ENCODE results near the gene SUN1. TPM values are rescaled to one million over a fixed set of nuclear protein-coding genes. Genes with fewer than 3 reads are reported as not detected.
"Not testable (repeated sequence)": the region's sequence is repeated elsewhere in the genome, so short reads cannot be mapped to it uniquely, and the experiment has no call there.

The SUN1 gene
- total and polyA plus RNA-seq, 5 experiments from 2014 or later = 26.1 to 198 (median 37.5) TPM

GRCh38 chr7:867406-868188, 35.3 kb downstream of the SUN1 start:
- peaks cover 0 to 11% (median 3%) of the 10 kb centered on the region in 4 donors for H3K4me1 Mint-ChIP-seq
- no peak overlapping the region for H3K4me3 Mint-ChIP-seq
- no peaks in the 10 kb centered on the region for H3K9me3 Mint-ChIP-seq
- POLR2A ChIA-PET = no interaction called here
- H3K27me3 Mint-ChIP-seq = no peaks in the 10 kb centered on the region
- DNase-seq (no peak), ATAC-seq (no peak)
- H3K27ac Mint-ChIP-seq = no peak overlapping the region
- H3K36me3 Mint-ChIP-seq = peaks cover 0 to 74% (median 14%) of the 10 kb centered on the region in 3 donors

GRCh38 chr7:868189-868486, 35.9 kb downstream of the SUN1 start:
- ATAC-seq = no peak
- DNase-seq = no peak
- peaks cover 2 to 13% (median 4%) of the 10 kb centered on the region in 4 donors for H3K4me1 Mint-ChIP-seq
- no peaks in the 10 kb centered on the region for H3K9me3 Mint-ChIP-seq
- no peak overlapping the region for H3K27ac Mint-ChIP-seq
- H3K27me3 Mint-ChIP-seq = no peaks in the 10 kb centered on the region
- no peak overlapping the region for H3K4me3 Mint-ChIP-seq
- POLR2A ChIA-PET = no interaction called here
- H3K36me3 Mint-ChIP-seq = peaks cover 0 to 75% (median 14%) of the 10 kb centered on the region in 3 donors

GRCh38 chr7:869348-869747, 37.1 kb downstream of the SUN1 start:
- peaks cover 6 to 21% (median 9%) of the 10 kb centered on the region in 4 donors for H3K4me1 Mint-ChIP-seq
- H3K4me3 Mint-ChIP-seq = no peak overlapping the region
- ATAC-seq = no peak
- POLR2A ChIA-PET = no interaction called here
- H3K36me3 Mint-ChIP-seq = peaks cover 0 to 67% (median 14%) of the 10 kb centered on the region in 3 donors
- no peaks in the 10 kb centered on the region for H3K27me3 Mint-ChIP-seq
- no peak for DNase-seq
- H3K9me3 Mint-ChIP-seq = no peaks in the 10 kb centered on the region
- H3K27ac Mint-ChIP-seq = peak overlapping the region in 3 of 10 donors; percentile 11 to 67 (median 61)

GRCh38 chr7:871900-872537, 39.7 kb downstream of the SUN1 start:
- H3K27ac Mint-ChIP-seq = peak overlapping the region in 2 of 10 donors; percentile 15 to 25
- no peak overlapping the region for H3K4me3 Mint-ChIP-seq
- ATAC-seq (no peak), DNase-seq (no peak)
- peaks cover 6 to 23% (median 12%) of the 10 kb centered on the region in 4 donors for H3K4me1 Mint-ChIP-seq
- POLR2A ChIA-PET = interaction anchor here (1.3 kb wide), 1 partner anchor 86 kb away, joined by 4 read pairs; no protein-coding TSS in a partner anchor
- no peaks in the 10 kb centered on the region for H3K27me3 Mint-ChIP-seq
- H3K36me3 Mint-ChIP-seq = peaks cover 0 to 43% (median 10%) of the 10 kb centered on the region in 3 donors
- H3K9me3 Mint-ChIP-seq = no peaks in the 10 kb centered on the region

GRCh38 chr7:872685-873084, 40.4 kb downstream of the SUN1 start:
- Mint-ChIP-seq H3K4me1 (peaks cover 3 to 19% (median 12%) of the 10 kb centered on the region in 4 donors), H3K27ac (peak overlapping the region in 4 of 10 donors; percentile 40 to 80 (median 66)), H3K36me3 (peaks cover 0 to 39% (median 10%) of the 10 kb centered on the region in 3 donors)
- not testable (repeated sequence) for H3K27me3 Mint-ChIP-seq, DNase-seq, ATAC-seq, H3K9me3 Mint-ChIP-seq, H3K4me3 Mint-ChIP-seq
- POLR2A ChIA-PET = interaction anchor here (1.3 to 1.4 kb wide), 2 partner anchors 85 to 87 kb away, joined by 4 to 5 read pairs; no protein-coding TSS in a partner anchor

- H3K9me3 Mint-ChIP-seq = no peaks in the 10 kb centered on the region
- peak overlapping the region in 4 of 10 donors; percentile 7 to 42 (median 23) for H3K4me3 Mint-ChIP-seq
- DNase-seq (peak; percentile 45 to 73 (median 60)), ATAC-seq (peak; percentile 20 to 23)
- peaks cover 6 to 26% (median 18%) of the 10 kb centered on the region in 4 donors for H3K4me1 Mint-ChIP-seq
- H3K27me3 Mint-ChIP-seq = no peaks in the 10 kb centered on the region
- H3K36me3 Mint-ChIP-seq = peaks cover 0 to 36% (median 10%) of the 10 kb centered on the region in 3 donors
- peak overlapping the region in 8 of 10 donors; percentile 50 to 80 (median 66) for H3K27ac Mint-ChIP-seq
- POLR2A ChIA-PET = interaction anchor here (1.3 to 1.4 kb wide), 2 partner anchors 86 to 87 kb away, joined by 4 to 5 read pairs; no protein-coding TSS in a partner anchor
These were observed 41.2 kb downstream of the SUN1 start for GRCh38 chr7:873367-874002.

GRCh38 chr7:874031-874749, 41.9 kb downstream of the SUN1 start:
- H3K27me3 Mint-ChIP-seq = no peaks in the 10 kb centered on the region
- no peaks in the 10 kb centered on the region for H3K9me3 Mint-ChIP-seq
- peaks cover 0 to 34% (median 8%) of the 10 kb centered on the region in 3 donors for H3K36me3 Mint-ChIP-seq
- peaks cover 8 to 30% (median 23%) of the 10 kb centered on the region in 4 donors for H3K4me1 Mint-ChIP-seq
- peak overlapping the region in 5 of 10 donors; percentile 4 to 80 (median 70) for H3K27ac Mint-ChIP-seq
- no peak for ATAC-seq
- no peak for DNase-seq
- POLR2A ChIA-PET = interaction anchor here (1.1 to 1.4 kb wide), 2 partner anchors 86 to 88 kb away, joined by 4 to 5 read pairs; no protein-coding TSS in a partner anchor
- no peak overlapping the region for H3K4me3 Mint-ChIP-seq

GRCh38 chr7:875051-875450, 42.8 kb downstream of the SUN1 start:
- POLR2A ChIA-PET = interaction anchor here (0.8 to 2.6 kb wide), 10 partner anchors 44 to 726 kb away, joined by 3 to 15 read pairs (median 4); partner anchors contain the start of gene COX19
- peak overlapping the region in 8 of 10 donors; percentile 11 to 77 (median 54) for H3K27ac Mint-ChIP-seq
- no peak for DNase-seq

GRCh38 chr7:875476-876076, 43.3 kb downstream of the SUN1 start:
- Mint-ChIP-seq H3K36me3 (peaks cover 0 to 27% (median 5%) of the 10 kb centered on the region in 3 donors), H3K27me3 (no peaks in the 10 kb centered on the region), H3K27ac (peak overlapping the region in 6 of 10 donors; percentile 34 to 77 (median 58)), H3K4me3 (peak overlapping the region in 5 of 10 donors; percentile 15 to 60 (median 33)), H3K9me3 (no peaks in the 10 kb centered on the region), H3K4me1 (peaks cover 7 to 40% (median 31%) of the 10 kb centered on the region in 4 donors)
- ATAC-seq (no peak), DNase-seq (peak in 1 of 10 donors; percentile 11)
- POLR2A ChIA-PET = interaction anchor here (0.6 to 2.6 kb wide), 16 partner anchors 25 to 727 kb away, joined by 3 to 15 read pairs (median 3); partner anchors contain the start of gene COX19

More at GRCh38 chr7:875051-875450, 42.8 kb downstream of the SUN1 start:
- no peak for ATAC-seq
- Mint-ChIP-seq H3K4me1 (peaks cover 7 to 35% (median 29%) of the 10 kb centered on the region in 4 donors), H3K9me3 (no peaks in the 10 kb centered on the region), H3K4me3 (peak overlapping the region in 4 of 10 donors; percentile 38 to 52 (median 42)), H3K36me3 (peaks cover 0 to 31% (median 5%) of the 10 kb centered on the region in 3 donors), H3K27me3 (no peaks in the 10 kb centered on the region)

- POLR2A ChIA-PET = interaction anchor here (0.6 to 2.6 kb wide), 19 partner anchors 12 to 727 kb away, joined by 3 to 15 read pairs (median 4); partner anchors contain the start of genes COX19 and SUN1
- no peaks in the 10 kb centered on the region for H3K9me3 Mint-ChIP-seq
- H3K36me3 Mint-ChIP-seq = peaks cover 0 to 19% (median 5%) of the 10 kb centered on the region in 3 donors
- DNase-seq (peak; percentile 95 to 99 (median 98)), ATAC-seq (peak; percentile 80 to 81)
- H3K27ac Mint-ChIP-seq = peak within 1 kb of the TSS; percentile 71 to 97 (median 90)
- H3K4me1 Mint-ChIP-seq = peaks cover 7 to 44% (median 33%) of the 10 kb centered on the region in 4 donors
- H3K27me3 Mint-ChIP-seq = no peaks in the 10 kb centered on the region
- H3K4me3 Mint-ChIP-seq = peak within 1 kb of the TSS; percentile 83 to 95 (median 89)
These were observed 44.0 kb downstream of the SUN1 start, which contains the start of gene GET4 for GRCh38 chr7:876077-876971. Gene GET4 (plus strand): TSS chr7:876554. CDS start chr7:876646, 92 bp downstream.
